HEK293 (cell line): Measurements from ENCODE around the gene TSPAN9.

Experiments used
- CTCF ChIA-PET: fragments of 350-600 bp; formaldehyde crosslinking; extraction: SDS; loops from one replicate; lab custom pipeline; 2021; ENCODE audit warnings: antibody characterized with exemption; lab: Yijun Ruan, JAX
- POLR2A ChIA-PET: fragments of 300-600 bp; formaldehyde crosslinking; extraction: SDS; loops from one replicate; lab custom pipeline; 2020; ENCODE audit warnings: antibody characterized with exemption, inconsistent platforms; lab: Yijun Ruan, JAX
- H3K27ac ChIP-seq: fragments of 200-500 bp; sonication (Bioruptor generic); 2 replicates; pipeline ENCODE4 v1.5.1; 2014; ENCODE audit warnings: low read depth, low read length, control low read depth, inconsistent platforms; ENCODE audit errors: extremely low read depth
- H3K36me3 ChIP-seq, 2 experiments: fragments of 200-500 bp in 1 of 2; sonication (Bioruptor generic) in 1 of 2; 1 replicate in 1 of 2; 2 replicates in 1 of 2; pipeline ENCODE4 v1.5.1; 2014 to 2017; ENCODE audit warnings: inconsistent platforms in 2 of 2, low read length in 2 of 2; ENCODE audit not compliant: control insufficient read depth in 2 of 2, insufficient read depth in 1 of 2
- H3K4me1 ChIP-seq: fragments of 200-500 bp; sonication (Bioruptor generic); 2 replicates; pipeline ENCODE4 v1.5.1; 2014; ENCODE audit warnings: mild to moderate bottlenecking, low read length, inconsistent platforms; ENCODE audit not compliant: control insufficient read depth, insufficient read depth
- H3K4me3 ChIP-seq: 2 replicates; pipeline ENCODE4 v1.5.1; 2011; ENCODE audit warnings: low read depth, mild to moderate bottlenecking, control low read depth, low read length, moderate library complexity
- H3K9me3 ChIP-seq: fragments of 200-500 bp; sonication (Bioruptor generic); 2 replicates; pipeline ENCODE4 v1.5.1; 2014; ENCODE audit warnings: low read depth, low read length, inconsistent platforms; ENCODE audit not compliant: control insufficient read depth, insufficient read depth
- FEZF1 ChIP-seq: fragments of 450-650 bp; formaldehyde crosslinking; IDR thresholded peaks from 2 replicates; pipeline ENCODE4 v1.5.1; 2016; ENCODE audit warnings: missing biosample characterization, missing genetic modification characterization
- GLI2 ChIP-seq: fragments of 450-650 bp; formaldehyde crosslinking; IDR thresholded peaks from 2 replicates; pipeline ENCODE4; 2017; ENCODE audit warnings: missing biosample characterization, missing genetic modification characterization, low read depth, borderline replicate concordance
- KLF1 ChIP-seq: fragments of 450-650 bp; formaldehyde crosslinking; IDR thresholded peaks from 2 replicates; pipeline ENCODE4 v1.5.1; 2016; ENCODE audit warnings: missing biosample characterization, missing genetic modification characterization
- KLF7 ChIP-seq: fragments of 450-650 bp; formaldehyde crosslinking; IDR thresholded peaks from 2 replicates; pipeline ENCODE4 v1.5.1; 2016; ENCODE audit warnings: missing biosample characterization, missing genetic modification characterization, borderline replicate concordance
- MYNN ChIP-seq: fragments of 450-650 bp; formaldehyde crosslinking; IDR thresholded peaks from 2 replicates; pipeline ENCODE4 v1.5.1; 2016; ENCODE audit warnings: missing biosample characterization, missing genetic modification characterization, borderline replicate concordance
- OSR2 ChIP-seq: fragments of 450-650 bp; formaldehyde crosslinking; IDR thresholded peaks from 2 replicates; pipeline ENCODE4 v1.5.1; 2016; ENCODE audit warnings: missing biosample characterization, missing genetic modification characterization
- RBAK ChIP-seq: fragments of 450-650 bp; formaldehyde crosslinking; IDR thresholded peaks from 2 replicates; pipeline ENCODE4 v1.5.1; 2016; ENCODE audit warnings: missing biosample characterization, missing genetic modification characterization
- SCRT2 ChIP-seq: fragments of 450-650 bp; formaldehyde crosslinking; IDR thresholded peaks from 2 replicates; pipeline ENCODE4 v1.5.1; 2016; ENCODE audit warnings: missing biosample characterization, missing genetic modification characterization
- WT1 ChIP-seq: fragments of 450-650 bp; formaldehyde crosslinking; IDR thresholded peaks from 2 replicates; pipeline ENCODE4 v1.5.1; 2016; ENCODE audit warnings: missing biosample characterization, missing genetic modification characterization
- ZBTB49 ChIP-seq: fragments of 450-650 bp; formaldehyde crosslinking; IDR thresholded peaks from 2 replicates; pipeline ENCODE4 v1.5.1; 2016; ENCODE audit warnings: missing biosample characterization, missing genetic modification characterization, low read depth
- ZEB2 ChIP-seq: fragments of 450-650 bp; formaldehyde crosslinking; IDR thresholded peaks from 2 replicates; pipeline ENCODE4 v1.5.1; 2016; ENCODE audit warnings: missing biosample characterization, missing genetic modification characterization
- ZFHX2 ChIP-seq: fragments of 450-650 bp; formaldehyde crosslinking; conservative IDR thresholded peaks from 2 replicates; pipeline ENCODE4 v1.5.1; 2016; ENCODE audit warnings: missing biosample characterization, missing genetic modification characterization
- ZFP41 ChIP-seq: fragments of 450-650 bp; formaldehyde crosslinking; IDR thresholded peaks from 2 replicates; pipeline ENCODE4 v1.5.1; 2016; ENCODE audit warnings: missing biosample characterization, missing genetic modification characterization, borderline replicate concordance
- ZIC2 ChIP-seq: fragments of 450-650 bp; formaldehyde crosslinking; IDR thresholded peaks from 2 replicates; pipeline ENCODE4 v1.5.1; 2016; ENCODE audit warnings: missing biosample characterization, missing genetic modification characterization
- ZNF112 ChIP-seq: fragments of 450-650 bp; formaldehyde crosslinking; IDR thresholded peaks from 2 replicates; pipeline ENCODE4 v1.5.0; 2017; ENCODE audit warnings: missing biosample characterization, missing genetic modification characterization
- ZNF138 ChIP-seq: fragments of 450-650 bp; formaldehyde crosslinking; IDR thresholded peaks from 2 replicates; pipeline ENCODE4 v1.5.1; 2016; ENCODE audit warnings: missing biosample characterization, missing genetic modification characterization, borderline replicate concordance
- ZNF23 ChIP-seq: fragments of 450-650 bp; formaldehyde crosslinking; IDR thresholded peaks from 2 replicates; pipeline ENCODE4 v1.5.1; 2016; ENCODE audit warnings: missing biosample characterization, missing genetic modification characterization, borderline replicate concordance
- ZNF280D ChIP-seq: fragments of 450-650 bp; formaldehyde crosslinking; IDR thresholded peaks from 2 replicates; pipeline ENCODE4 v1.5.1; 2016; ENCODE audit warnings: missing biosample characterization, missing genetic modification characterization
- ZNF423 ChIP-seq: fragments of 450-650 bp; formaldehyde crosslinking; IDR thresholded peaks from 2 replicates; pipeline ENCODE4 v1.5.1; 2016; ENCODE audit warnings: missing biosample characterization, missing genetic modification characterization
- ZNF549 ChIP-seq: fragments of 450-650 bp; IDR thresholded peaks from 2 replicates; pipeline ENCODE4 v1.5.1; 2018; ENCODE audit warnings: missing biosample characterization, missing genetic modification characterization, mild to moderate bottlenecking, inconsistent platforms, moderate library complexity
- ZNF560 ChIP-seq: fragments of 450-650 bp; formaldehyde crosslinking; IDR thresholded peaks from 2 replicates; pipeline ENCODE4 v1.5.1; 2017; ENCODE audit warnings: missing biosample characterization, missing genetic modification characterization, borderline replicate concordance
- ZNF561 ChIP-seq: fragments of 450-650 bp; IDR thresholded peaks from 2 replicates; pipeline ENCODE4 v1.5.1; 2018; ENCODE audit warnings: missing biosample characterization, missing genetic modification characterization, borderline replicate concordance
- ZNF701 ChIP-seq: fragments of 450-650 bp; formaldehyde crosslinking; IDR thresholded peaks from 2 replicates; pipeline ENCODE4 v1.5.1; 2016; ENCODE audit warnings: missing biosample characterization, missing genetic modification characterization
- ZNF777 ChIP-seq: fragments of 450-650 bp; formaldehyde crosslinking; IDR thresholded peaks from 2 replicates; pipeline ENCODE4 v1.5.1; 2017; ENCODE audit warnings: missing biosample characterization, missing genetic modification characterization, borderline replicate concordance
- ZSCAN30 ChIP-seq: fragments of 450-650 bp; IDR thresholded peaks from 2 replicates; pipeline ENCODE4 v1.5.1; 2018; ENCODE audit warnings: missing biosample characterization, mild to moderate bottlenecking, missing genetic modification characterization, moderate library complexity
- ZSCAN4 ChIP-seq: fragments of 450-650 bp; formaldehyde crosslinking; IDR thresholded peaks from 2 replicates; pipeline ENCODE4 v1.5.1; 2017; ENCODE audit warnings: missing biosample characterization, missing genetic modification characterization

Gene TSPAN9

DNA sequence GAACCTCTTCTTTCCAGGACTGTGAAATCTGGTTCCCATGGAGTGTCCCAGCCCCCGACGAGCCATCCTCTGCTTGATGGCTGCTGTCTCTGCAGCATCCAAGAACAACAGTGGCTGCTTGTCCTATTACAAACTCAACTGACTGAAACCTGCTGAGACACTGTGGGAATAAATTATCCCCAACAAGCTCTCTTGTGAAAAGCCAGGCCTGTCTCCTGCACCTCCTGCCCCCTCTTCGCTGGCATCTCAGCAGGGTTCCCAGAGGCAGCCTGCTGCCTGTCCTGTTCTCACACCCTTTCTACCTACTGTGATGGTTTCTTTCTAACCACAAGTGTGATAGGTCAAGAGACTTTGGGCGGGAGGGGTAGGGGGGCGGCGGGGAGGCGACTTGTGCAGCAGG lies 180.2 kb downstream of the TSPAN9 start:
- no peaks in the 10 kb centered on the region for H3K9me3 ChIP-seq
- POLR2A ChIA-PET = no interaction called here
- CTCF ChIA-PET = interaction anchor here (1.5 kb wide), 2 partner anchors 10 to 17 kb away, joined by 3 to 6 read pairs; no protein-coding TSS in a partner anchor
- peaks cover 2% of the 10 kb centered on the region; the same call in 1 of the 2 replicates for H3K4me1 ChIP-seq
- no peak overlapping the region for H3K27ac ChIP-seq
- no peaks in the 10 kb centered on the region for H3K36me3 ChIP-seq
- no peak for TF ChIP-seq ZNF701
- TF ChIP-seq ZNF561 = no peak
- TF ChIP-seq ZEB2 (tag by site-specific recombination) = no peak
- TF ChIP-seq OSR2 (tag by site-specific recombination) = 0 out of 2 replicates have a peak, but pooled peaks have one; percentile 18
- TF ChIP-seq ZNF423 (tag by site-specific recombination) = no peak
- no peak for TF ChIP-seq GLI2 (tag by site-specific recombination)
- no peak for TF ChIP-seq ZNF560 (tag by site-specific recombination)
- no peak for TF ChIP-seq KLF1 (tag by site-specific recombination)
- TF ChIP-seq ZFHX2 = no peak
- TF ChIP-seq ZNF138 (tag by site-specific recombination) = no peak
- TF ChIP-seq ZBTB49 = no peak
- no peak for TF ChIP-seq WT1 (tag by site-specific recombination)
- no peak for TF ChIP-seq ZNF280D (tag by site-specific recombination)
- no peak for TF ChIP-seq ZNF549 (tag by site-specific recombination)
- TF ChIP-seq MYNN (tag by site-specific recombination) = no peak
- TF ChIP-seq SCRT2 (tag by site-specific recombination) = no peak
- peak; percentile 99 for TF ChIP-seq ZIC2 (tag by site-specific recombination)
- no peak for TF ChIP-seq ZNF112
- TF ChIP-seq ZNF23 (tag by site-specific recombination) = no peak
- no peak for TF ChIP-seq ZSCAN4 (tag by site-specific recombination)
- TF ChIP-seq ZSCAN30 (tag by site-specific recombination) = 0 out of 2 replicates have a peak, but pooled peaks have one; percentile 28
- peak; percentile 39; the same call in 1 of the 2 replicates for TF ChIP-seq FEZF1
- no peak for TF ChIP-seq KLF7 (tag by site-specific recombination)
- TF ChIP-seq ZNF777 (tag by site-specific recombination) = no peak
- TF ChIP-seq ZFP41 = no peak
- no peak for TF ChIP-seq RBAK (tag by site-specific recombination)
- H3K4me3 ChIP-seq = no peak overlapping the region
